OCI-M2 (cell line): ENCODE data around the gene USP24.

Experiments
- DNase-seq: peaks from one replicate; lab custom pipeline; 2025; ENCODE audit not compliant: unreplicated experiment; lab: John Stamatoyannopoulos, UW

Gene USP24

GRCh38 chr1:55055951-55056631 lies 159.1 kb downstream of the USP24 start:
- DNase-seq = no peak

- DNase-seq = no peak
Observed at GRCh38 chr1:55055084-55055882, 159.9 kb downstream of the USP24 start.

- no peak for DNase-seq
Observed at GRCh38 chr1:55054396-55054795, 160.8 kb downstream of the USP24 start.

- no peak for DNase-seq
Observed at GRCh38 chr1:55053265-55053954, 161.8 kb downstream of the USP24 start.

GRCh38 chr1:55052221-55053142 lies 162.7 kb downstream of the USP24 start:
- no peak for DNase-seq

- no peak for DNase-seq
Observed at GRCh38 chr1:55051621-55052020, 163.5 kb downstream of the USP24 start.

GRCh38 chr1:55051169-55051568 lies 164.0 kb downstream of the USP24 start:
- no peak for DNase-seq

GRCh38 chr1:55050283-55050682 lies 164.9 kb downstream of the USP24 start:
- DNase-seq = no peak

- DNase-seq = no peak
Observed at GRCh38 chr1:55049914-55050278, 165.3 kb downstream of the USP24 start.

GRCh38 chr1:55049271-55049913 lies 165.8 kb downstream of the USP24 start:
- no peak for DNase-seq

- DNase-seq = no peak
Observed at GRCh38 chr1:55048453-55049270, 166.5 kb downstream of the USP24 start.

GRCh38 chr1:55047611-55048010 lies 167.6 kb downstream of the USP24 start:
- DNase-seq = no peak

GRCh38 chr1:55046871-55047270 lies 168.3 kb downstream of the USP24 start:
- DNase-seq = no peak

- no peak for DNase-seq
Observed at GRCh38 chr1:55045430-55045829, 169.7 kb downstream of the USP24 start.

- DNase-seq = no peak
Observed at GRCh38 chr1:55044617-55045397, 170.4 kb downstream of the USP24 start.

GRCh38 chr1:55043726-55044125 lies 171.4 kb downstream of the USP24 start:
- DNase-seq = no peak

GRCh38 chr1:55043011-55043410 lies 172.2 kb downstream of the USP24 start:
- DNase-seq = no peak

GRCh38 chr1:55041613-55042012 lies 173.6 kb downstream of the USP24 start:
- no peak for DNase-seq
